HCT116 (cell line): Measurements from ENCODE around the gene NAALADL2.

Source experiments
- EGR1 ChIP-seq: IDR thresholded peaks from 2 replicates; pipeline ENCODE4 v1.6.1; 2012; ENCODE audit warnings: low read depth
- EZH2 ChIP-seq: fragments of 200-600 bp; sonication (generic); IDR thresholded peaks from 2 replicates; pipeline ENCODE4 v1.6.1; 2017; ENCODE audit warnings: antibody characterized with exemption, mixed run types
- EZH2phosphoT487 ChIP-seq: fragments of 200-600 bp; IDR thresholded peaks from 2 replicates; pipeline ENCODE4 v1.6.1; 2018; ENCODE audit warnings: antibody characterized with exemption, borderline replicate concordance
- JUND ChIP-seq: IDR thresholded peaks from 2 replicates; pipeline ENCODE4 v1.6.1; 2012
- POLR2A ChIP-seq: IDR thresholded peaks from 2 replicates; pipeline ENCODE4 v1.7.0; 2011; ENCODE audit warnings: borderline replicate concordance; ENCODE audit not compliant: insufficient read depth, insufficient read length; ENCODE audit errors: extremely low read depth
- POLR2AphosphoS5 ChIP-seq: IDR thresholded peaks from 2 replicates; pipeline ENCODE4 v1.6.1; 2011; ENCODE audit warnings: mild to moderate bottlenecking, low read depth, low read length, moderate library complexity
- SP1 ChIP-seq: IDR thresholded peaks from 2 replicates; pipeline ENCODE4 v1.6.1; 2012; ENCODE audit warnings: low read depth
- YY1 ChIP-seq: IDR thresholded peaks from 2 replicates; pipeline ENCODE4 v1.6.1; 2011; ENCODE audit warnings: low read length, low read depth, moderate library complexity, mild to moderate bottlenecking; ENCODE audit not compliant: insufficient replicate concordance; ENCODE audit errors: extremely low read depth
- ZNF274 ChIP-seq: fragments of 200-500 bp; sonication (Bioruptor generic); IDR thresholded peaks from 2 replicates; pipeline ENCODE4 v1.6.1; 2014; ENCODE audit warnings: mild to moderate bottlenecking, low read depth, low read length, inconsistent platforms
- TF ChIP-seq, protein P1 (sequence below), 3 experiments: fragments of 200-600 bp in 1 of 3; sonication (generic) in 1 of 3; IDR thresholded peaks in 2 of 3; conservative IDR thresholded peaks in 1 of 3; 2 replicates each; pipeline ENCODE4 v1.5.1; 2012 to 2017; ENCODE audit warnings: low read depth in 2 of 3, low read length in 2 of 3, antibody characterized with exemption in 1 of 3, borderline replicate concordance in 1 of 3, control low read depth in 1 of 3, mild to moderate bottlenecking in 1 of 3, mixed read lengths in 1 of 3, mixed run types in 1 of 3, moderate library complexity in 1 of 3; ENCODE audit not compliant: insufficient read depth in 1 of 3

DNA sequence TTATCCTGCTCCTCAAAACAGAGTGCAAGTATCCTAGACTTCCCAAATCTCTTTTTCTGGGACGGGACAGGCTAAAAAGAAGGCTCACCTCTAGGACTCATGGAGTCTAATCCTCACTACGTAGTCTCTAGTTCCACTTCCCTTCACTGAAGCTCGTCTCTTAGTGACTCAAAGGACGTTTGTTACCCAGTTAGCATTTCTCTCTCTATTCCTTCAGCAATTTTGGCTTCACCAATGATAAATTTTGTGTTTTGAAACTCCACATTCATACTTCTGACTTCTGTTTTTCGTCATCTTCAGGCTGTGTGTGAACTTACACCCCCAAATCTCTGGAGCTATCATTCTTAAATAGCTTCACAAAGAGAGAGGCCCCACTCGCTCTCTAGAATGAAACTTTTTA, 627.1 kb downstream of the NAALADL2 start:
- TF ChIP-seq JUND (no peak), POLR2A (no peak), POLR2AphosphoS5 (no peak), EGR1 (no peak), EZH2 (no peak), YY1 (no peak), ZNF274 (no peak), SP1 (no peak), EZH2phosphoT487 (no peak)
- TF ChIP-seq, protein P1, sequence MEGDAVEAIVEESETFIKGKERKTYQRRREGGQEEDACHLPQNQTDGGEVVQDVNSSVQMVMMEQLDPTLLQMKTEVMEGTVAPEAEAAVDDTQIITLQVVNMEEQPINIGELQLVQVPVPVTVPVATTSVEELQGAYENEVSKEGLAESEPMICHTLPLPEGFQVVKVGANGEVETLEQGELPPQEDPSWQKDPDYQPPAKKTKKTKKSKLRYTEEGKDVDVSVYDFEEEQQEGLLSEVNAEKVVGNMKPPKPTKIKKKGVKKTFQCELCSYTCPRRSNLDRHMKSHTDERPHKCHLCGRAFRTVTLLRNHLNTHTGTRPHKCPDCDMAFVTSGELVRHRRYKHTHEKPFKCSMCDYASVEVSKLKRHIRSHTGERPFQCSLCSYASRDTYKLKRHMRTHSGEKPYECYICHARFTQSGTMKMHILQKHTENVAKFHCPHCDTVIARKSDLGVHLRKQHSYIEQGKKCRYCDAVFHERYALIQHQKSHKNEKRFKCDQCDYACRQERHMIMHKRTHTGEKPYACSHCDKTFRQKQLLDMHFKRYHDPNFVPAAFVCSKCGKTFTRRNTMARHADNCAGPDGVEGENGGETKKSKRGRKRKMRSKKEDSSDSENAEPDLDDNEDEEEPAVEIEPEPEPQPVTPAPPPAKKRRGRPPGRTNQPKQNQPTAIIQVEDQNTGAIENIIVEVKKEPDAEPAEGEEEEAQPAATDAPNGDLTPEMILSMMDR (IDR thresholded peaks at IDR 0.05 in 2 of 3, conservative IDR thresholded peaks at IDR 0.05 in 1 of 3; ENCODE audit: borderline replicate concordance in 1 of 3, insufficient read depth in 1 of 3, low read depth in 2 of 3, low read length in 2 of 3): no peak
